ENCODE data around the gene OCRL. TPM values are rescaled to one million over a fixed set of nuclear protein-coding genes. Genes with fewer than 3 reads are reported as not detected.

OCRL gene
- polyA plus RNA-seq, 1 of the 3 experiments (the other 2 are of a cell fraction) = 18.6 TPM

- TF ChIP-seq NFIC (IDR thresholded peaks at IDR 0.05; ENCODE audit: borderline replicate concordance) (no peak), IRF3 (IDR thresholded peaks at IDR 0.05; ENCODE audit: low read depth, low read length) (no peak), FOXM1 (IDR thresholded peaks at IDR 0.05; ENCODE audit: low read depth) (no peak), EZH2phosphoT487 (IDR thresholded peaks at IDR 0.05; ENCODE audit: borderline replicate concordance, low read depth) (no peak), CTCF (IDR thresholded peaks at IDR 0.05) (no peak), MXI1 (IDR thresholded peaks at IDR 0.05; ENCODE audit: low read depth, low read length) (no peak), REST (IDR thresholded peaks at IDR 0.05; ENCODE audit: low read depth, low read length) (no peak), EP300 (IDR thresholded peaks at IDR 0.05; ENCODE audit: borderline replicate concordance in 1 of 2, low read depth in 1 of 2, low read length in 1 of 2) (no peak), TEAD4 (IDR thresholded peaks at IDR 0.05; ENCODE audit: borderline replicate concordance, insufficient read depth) (no peak), YY1 (IDR thresholded peaks at IDR 0.05; ENCODE audit: low read depth) (no peak), SMC3 (IDR thresholded peaks at IDR 0.05; ENCODE audit: low read depth, low read length) (no peak), USF2 (IDR thresholded peaks at IDR 0.05; ENCODE audit: borderline replicate concordance, low read depth, low read length) (no peak), MAX (IDR thresholded peaks at IDR 0.05; ENCODE audit: low read depth) (no peak), MEF2A (IDR thresholded peaks at IDR 0.05; ENCODE audit: borderline replicate concordance, low read depth) (no peak), TAF1 (IDR thresholded peaks at IDR 0.05; ENCODE audit: borderline replicate concordance, low read depth, low read length) (no peak), FOSL2 (IDR thresholded peaks at IDR 0.05; ENCODE audit: borderline replicate concordance, low read depth) (no peak), ELF1 (IDR thresholded peaks at IDR 0.05) (no peak), ZBTB33 (IDR thresholded peaks at IDR 0.05; ENCODE audit: borderline replicate concordance, low read depth) (no peak), FOXJ3 (CRISPR knock-in tag; IDR thresholded peaks at IDR 0.05) (no peak)
- DNase-seq = no peak
- H3K79me2 ChIP-seq (ENCODE audit: insufficient read depth) = no peaks in the 10 kb centered on the region
- no peaks in the 10 kb centered on the region for H3K9me3 ChIP-seq
- no peaks in the 10 kb centered on the region for H3F3A ChIP-seq (replicated peaks; ENCODE audit: insufficient read depth)
- H3K27me3 ChIP-seq (ENCODE audit: insufficient read depth) = no peaks in the 10 kb centered on the region
- peaks cover 5 to 19% of the 10 kb centered on the region in 2 experiments for H3K36me3 ChIP-seq (replicated peaks in 1 of 2; ENCODE audit: control insufficient read depth in 1 of 2, insufficient read depth in 2 of 2, low read length in 1 of 2)
- ChIA-PET POLR2A (no interaction called here), CTCF (interaction anchor here (1.8 to 2.9 kb wide), 3 partner anchors 9 to 465 kb away, joined by 5 to 13 read pairs (median 7); no protein-coding TSS in a partner anchor)
- H3K9ac ChIP-seq = no peak overlapping the region
- no peak overlapping the region for H3K4me3 ChIP-seq (ENCODE audit: low read depth in 2 of 2, low read length in 1 of 2)
- H2AFZ ChIP-seq (ENCODE audit: low read depth) = no peak overlapping the region
- H3K4me1 ChIP-seq (ENCODE audit: control insufficient read depth in 1 of 2, insufficient read depth in 2 of 2, low read depth in 1 of 2, low read length in 1 of 2) = peaks cover 0 to 2% of the 10 kb centered on the region in 2 experiments; a peak in 1 of 4 replicates
- H3K9me2 ChIP-seq = no peaks in the 10 kb centered on the region
- H3K4me2 ChIP-seq = no peak overlapping the region
- 96% methylated on average over 5 of the region's 5 CpGs for WGBS (ENCODE audit: low lambda C conversion rate)
- no peaks in the 10 kb centered on the region for H4K20me1 ChIP-seq (ENCODE audit: insufficient read depth)
- H3K27ac ChIP-seq (ENCODE audit: low read depth in 2 of 2, low read length in 1 of 2) = no peak overlapping the region
Observed at GRCh38 chrX:129596077-129596476, 56.0 kb downstream of the OCRL start.

Data from SK-N-SH (cell line).